Psoas muscle (tissue), 7 donors: ENCODE results near the gene SKIDA1. TPM values are rescaled to one million over a fixed set of nuclear protein-coding genes. Genes with fewer than 3 reads are reported as not detected.

ENCODE experiments used
- polyA plus RNA-seq, 3 donors: library from polyadenylated mRNA; stranded (reverse); fragments of 200-250 nt; gene quantifications; one replicate each; pipeline ENCODE4 v1.2.3, GENCODE V29; 2013
- total RNA-seq, 4 donors: library from RNA; stranded (reverse); fragmentation: NEBNext Ultra II Directional in 2 of 4; extraction: Animal tissue kit (Norgen Biotek cat#: 25700) in 2 of 4; gene quantifications; one replicate each; pipeline versions ENCODE4 v1.2.1 to v1.2.4, GENCODE V29; 2021 to 2023
- donor health status: healthy with polysubstance abuse.
- donor health status: DM: no; HTN: no; CAD: no; lungs with moderate emphysema.
- donor health status: Bipolar disorder and iron deficiency.
- donor health status: healthy.
- donor health status: DM: no; HTN: no; CAD: no.
- donor health status: DM: no; HTN: no; CAD: no.
- donor health status: DM: yes; HTN: yes; CAD: no.

SKIDA1 gene
- total and polyA plus RNA-seq, 7 donors, result 0.04 to 0.79 (median 0.21) TPM

Other genes starting within 250 kb of the SKIDA1 start
- 10 to 100 TPM; 11.8 to 21.1 (median 16.9) TPM for gene MLLT10, start 8.6 kb upstream of the SKIDA1 start, total RNA-seq
- gene MLLT10, start 8.6 kb upstream of the SKIDA1 start, polyA plus RNA-seq, result 10 to 100 TPM in 1 of 3 donors, 1 to 10 TPM in 2; 9.6 to 16.0 (median 10.0) TPM